Measurements from ENCODE around the gene MDFIC. TPM values are rescaled to one million over a fixed set of nuclear protein-coding genes. Genes with fewer than 3 reads are reported as not detected.

Gene MDFIC
- total RNA-seq (32.9 TPM), polyA plus RNA-seq (ENCODE audit: insufficient read depth, low read depth, low replicate concordance) (9.8 TPM)
- long read RNA-seq, donor 1, full-length matches to known transcripts, result 5 of 5 reads
- long read RNA-seq, donor 1, partial matches to known transcripts, result 0 of 5 reads
- long read RNA-seq, donor 1, other reads (novel, unspliced or antisense), result 0 of 5 reads
- long read RNA-seq, donor 2, partial matches to known transcripts, result 0 of 2 reads
- long read RNA-seq, donor 2, other reads (novel, unspliced or antisense), result 0 of 2 reads
- long read RNA-seq, donor 3, full-length matches to known transcripts, result 4 of 4 reads
- long read RNA-seq, donor 3, partial matches to known transcripts, result 0 of 4 reads
- long read RNA-seq, donor 3, other reads (novel, unspliced or antisense), result 0 of 4 reads
- long read RNA-seq, donor 4, full-length matches to known transcripts, result 6 of 6 reads
- long read RNA-seq, donor 4, partial matches to known transcripts, result 0 of 6 reads
- long read RNA-seq, donor 4, other reads (novel, unspliced or antisense), result 0 of 6 reads
- long read RNA-seq, donor 5, full-length matches to known transcripts, result 1 of 1 reads
- long read RNA-seq, donor 5, partial matches to known transcripts, result 0 of 1 reads
- long read RNA-seq, donor 5, other reads (novel, unspliced or antisense), result 0 of 1 reads
- long read RNA-seq, donor 6, partial matches to known transcripts, result 0 of 1 reads
- long read RNA-seq, donor 6, other reads (novel, unspliced or antisense), result 0 of 1 reads
- long read RNA-seq, donor 7, full-length matches to known transcripts, result 23 of 35 reads
- long read RNA-seq, donor 7, partial matches to known transcripts, result 3 of 35 reads
- long read RNA-seq, donor 7, other reads (novel, unspliced or antisense), result 9 of 35 reads
- long read RNA-seq, donor 8, full-length matches to known transcripts, result 6 of 6 reads
- long read RNA-seq, donor 8, partial matches to known transcripts, result 0 of 6 reads
- long read RNA-seq, donor 8, other reads (novel, unspliced or antisense), result 0 of 6 reads
- long read RNA-seq, donor 9, full-length matches to known transcripts, result 1 of 1 reads
- long read RNA-seq, donor 9, partial matches to known transcripts, result 0 of 1 reads
- long read RNA-seq, donor 9, other reads (novel, unspliced or antisense), result 0 of 1 reads
- long read RNA-seq, donor 10, full-length matches to known transcripts, result 2 of 2 reads
- long read RNA-seq, donor 10, partial matches to known transcripts, result 0 of 2 reads
- long read RNA-seq, donor 10, other reads (novel, unspliced or antisense), result 0 of 2 reads

GRCh38 chr7:114922026-114922651 is at the start of gene MDFIC:
TSS of gene MDFIC (plus strand) at chr7:114922094. CDS start at chr7:114923034, 940 bp downstream.
- FAIRE-seq, result no peak
- peak; percentile 56 to 88 (median 73) for DNase-seq
- Histone ChIP-seq H3K4me1 (ENCODE audit: control insufficient read depth in 2 of 3, insufficient read depth in 2 of 3, low read depth in 1 of 3, low read length in 3 of 3) (peaks cover 0 to 4% (median 0%) of the 10 kb centered on the region in 3 donors), H3K9me3 (ENCODE audit: control insufficient read depth in 2 of 3, insufficient read depth in 1 of 3, low read length in 3 of 3) (no peaks in the 10 kb centered on the region), H3K9ac (ENCODE audit: low read length in 3 of 3) (peak within 1 kb of the TSS; percentile 57 to 87 (median 85)), H3K27ac (ENCODE audit: low read depth in 2 of 2, low read length in 2 of 2) (peak within 1 kb of the TSS; percentile 81 to 89), H3K27me3 (ENCODE audit: control insufficient read depth, insufficient read depth, low read length) (no peaks in the 10 kb centered on the region), H3K36me3 (ENCODE audit: control insufficient read depth in 2 of 3, insufficient read depth in 3 of 3, low read length in 3 of 3) (no peaks in the 10 kb centered on the region), H3K4me3 (ENCODE audit: low read length in 3 of 3) (peak within 1 kb of the TSS; percentile 86 to 91 (median 91))
- intact Hi-C loops (cut with DNase I), result no loop called here
- no peak for TF ChIP-seq CTCF (IDR thresholded peaks at IDR 0.05; ENCODE audit: borderline replicate concordance, extremely low read depth, insufficient read depth)

DNA sequence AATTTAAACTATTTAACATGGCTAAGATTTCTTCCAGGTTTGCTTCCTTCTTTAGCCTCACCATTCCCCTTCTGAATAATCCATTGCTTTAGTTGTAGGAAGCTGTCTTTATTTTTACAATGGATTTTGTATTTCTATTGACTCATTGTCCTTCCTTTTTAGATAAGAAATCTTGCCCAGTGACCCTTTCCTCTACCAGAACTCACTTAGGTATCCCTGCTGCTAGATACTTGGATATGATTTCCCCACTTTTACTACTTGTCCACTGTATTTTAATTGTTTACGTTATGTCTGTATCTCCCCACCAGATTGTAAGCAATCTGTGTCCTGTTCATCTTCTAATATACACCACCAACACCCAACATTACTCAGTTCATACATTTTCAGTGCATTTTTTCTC is 47.7 kb upstream of the MDFIC start:
- H3K27ac ChIP-seq (ENCODE audit: low read depth in 2 of 2, low read length in 2 of 2), result no peak overlapping the region

More for the DNA sequence above, 47.7 kb upstream of the MDFIC start:
- H3K9ac ChIP-seq (ENCODE audit: low read length in 3 of 3), result no peak overlapping the region
- intact Hi-C loops (cut with DNase I), result no loop called here
- TF ChIP-seq CTCF (IDR thresholded peaks at IDR 0.05; ENCODE audit: borderline replicate concordance, extremely low read depth, insufficient read depth), result no peak
- H3K4me1 ChIP-seq (ENCODE audit: control insufficient read depth in 2 of 3, insufficient read depth in 2 of 3, low read depth in 1 of 3, low read length in 3 of 3), result no peaks in the 10 kb centered on the region
- H3K4me3 ChIP-seq (ENCODE audit: low read length in 3 of 3), result no peak overlapping the region
- no peaks in the 10 kb centered on the region for H3K27me3 ChIP-seq (ENCODE audit: control insufficient read depth, insufficient read depth, low read length)
- no peaks in the 10 kb centered on the region for H3K36me3 ChIP-seq (ENCODE audit: control insufficient read depth in 2 of 3, insufficient read depth in 3 of 3, low read length in 3 of 3)
- H3K9me3 ChIP-seq (ENCODE audit: control insufficient read depth in 2 of 3, insufficient read depth in 1 of 3, low read length in 3 of 3), result no peaks in the 10 kb centered on the region
- FAIRE-seq, result no peak
- DNase-seq, result no peak
